ENCODE measurements around the gene NAA80. TPM values are rescaled to one million over a fixed set of nuclear protein-coding genes. Genes with fewer than 3 reads are reported as not detected.
A peak's percentile ranks its signal among the peaks of the same experiment; 100 is the strongest.
"Not testable (repeated sequence)": the region's sequence is repeated elsewhere in the genome, so short reads cannot be mapped to it uniquely, and the experiment has no call there.

Gene NAA80
- total RNA-seq, 2 donors from 2014 or later, result 5.8 to 7.2 TPM

DNA sequence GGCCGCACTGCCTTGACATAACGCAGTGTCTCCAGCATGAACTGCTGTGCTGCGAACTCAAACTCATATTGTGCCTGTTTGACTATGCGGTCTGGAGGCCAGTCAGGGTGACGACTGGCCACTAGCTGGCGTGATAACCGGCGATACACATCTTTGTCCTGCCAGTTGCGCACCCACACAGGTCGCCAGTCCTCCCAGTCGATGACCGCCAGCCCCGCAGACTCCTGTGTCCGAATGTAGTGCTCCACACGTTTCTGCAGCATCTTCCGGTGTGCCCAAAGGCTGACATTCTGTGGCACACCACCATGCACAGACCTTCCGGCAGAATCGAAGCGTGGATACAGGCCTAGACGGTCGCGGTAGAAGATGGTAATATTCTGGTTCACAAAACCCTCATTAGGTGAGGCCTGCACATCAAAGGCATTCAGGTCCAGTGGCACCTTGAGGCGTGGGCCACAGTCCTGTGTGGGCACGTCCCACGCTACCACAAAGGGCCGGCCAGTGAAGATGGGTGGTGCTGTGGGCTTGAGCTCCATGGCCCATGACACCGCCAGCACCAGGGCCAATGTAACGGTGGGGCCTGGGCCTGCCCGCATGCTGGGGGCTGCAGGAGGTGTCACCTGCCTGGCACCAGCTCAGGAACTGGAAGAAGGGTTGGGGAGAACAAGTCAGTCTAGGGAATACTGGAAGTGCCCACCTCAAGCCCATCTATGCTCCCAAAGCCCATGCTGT is 20.9 kb upstream of the NAA80 start:
- ATAC-seq (no peak), DNase-seq (no peak)
- intact Hi-C loops (cut with DNase I), result loop anchor here in 1 of 2 donors (10.0 kb wide), 1 partner anchor 85 kb away; the partner anchor contains the start of gene GNAI2

DNA sequence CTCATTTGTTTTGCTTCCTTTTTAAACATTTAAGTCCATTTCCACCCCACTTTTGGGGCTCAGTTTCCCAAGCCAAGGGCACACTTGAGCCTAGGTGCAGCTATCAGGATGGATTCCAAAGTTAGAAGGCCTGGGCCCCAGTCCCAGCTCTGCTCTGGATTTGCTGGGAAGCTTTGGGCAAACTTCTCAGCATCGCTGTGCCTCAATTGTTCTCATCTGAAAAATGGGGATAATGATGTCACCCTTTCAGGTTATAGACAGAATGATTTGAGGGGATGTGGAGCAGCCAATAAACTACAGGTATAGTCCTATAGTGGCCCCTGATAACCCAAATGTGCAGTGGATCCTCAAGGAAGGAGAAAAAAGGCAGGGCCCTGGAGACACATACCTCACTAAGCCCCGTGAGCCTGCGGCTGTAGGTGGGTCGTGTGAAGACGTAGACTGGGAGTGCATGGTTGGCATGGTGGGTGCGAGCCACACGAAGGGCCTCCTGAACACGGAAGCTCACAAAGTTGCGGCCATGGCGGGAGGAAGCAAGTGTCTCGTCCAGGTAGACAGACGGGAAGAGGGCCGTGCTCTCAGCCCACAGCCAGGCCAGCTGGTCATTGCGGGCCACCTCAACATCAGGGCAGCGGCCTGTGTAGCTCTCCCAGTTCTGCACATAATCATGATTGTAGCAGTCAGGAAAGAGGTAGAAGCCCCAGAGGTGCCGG is 20.1 kb upstream of the NAA80 start:
- ATAC-seq (no peak), DNase-seq (peak; percentile 23)
- intact Hi-C loops (cut with DNase I), result no loop called here

DNA sequence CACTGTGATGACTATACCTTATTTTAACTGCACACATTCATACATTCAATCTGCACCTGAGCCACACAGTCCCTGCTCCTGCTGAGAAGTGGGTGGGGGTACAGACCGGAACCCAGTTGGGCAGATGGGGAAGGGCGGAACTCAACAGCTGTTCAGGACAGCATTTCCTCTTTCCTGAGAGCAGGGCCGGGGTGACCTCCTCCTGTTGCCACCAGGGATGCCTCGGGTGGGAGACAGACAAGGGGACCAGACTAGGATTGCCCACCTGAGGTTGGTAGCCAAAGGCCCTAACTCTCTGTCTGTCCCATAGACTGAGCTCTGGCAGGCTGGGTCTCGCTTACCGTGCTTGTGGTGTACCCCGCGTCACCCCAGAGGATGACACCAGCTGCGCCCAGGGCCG is 19.4 kb upstream of the NAA80 start:
- DNase-seq (no peak), ATAC-seq (no peak)
- intact Hi-C loops (cut with DNase I), result no loop called here

DNA sequence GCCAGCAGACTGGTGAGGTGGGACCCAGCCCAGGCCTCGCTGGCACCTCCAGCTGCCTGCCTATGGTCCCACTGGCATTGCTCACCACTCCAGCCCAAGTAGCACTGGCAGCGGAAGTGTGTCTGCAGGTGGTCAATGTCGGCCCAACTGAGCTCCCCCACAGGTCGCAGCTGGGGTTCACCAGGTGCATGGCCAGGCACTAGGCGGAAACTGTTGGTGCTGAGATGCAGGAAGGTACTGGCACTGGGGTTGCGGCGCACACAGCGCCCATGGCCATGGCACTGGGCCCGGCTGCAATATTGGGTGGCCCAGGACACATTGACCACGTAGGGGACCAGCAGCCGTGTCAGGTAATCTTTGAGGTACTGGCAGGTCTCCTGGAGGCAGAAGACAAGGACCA is 19.0 kb upstream of the NAA80 start:
- DNase-seq, result no peak
- intact Hi-C loops (cut with DNase I), result no loop called here
- no peak for ATAC-seq

DNA sequence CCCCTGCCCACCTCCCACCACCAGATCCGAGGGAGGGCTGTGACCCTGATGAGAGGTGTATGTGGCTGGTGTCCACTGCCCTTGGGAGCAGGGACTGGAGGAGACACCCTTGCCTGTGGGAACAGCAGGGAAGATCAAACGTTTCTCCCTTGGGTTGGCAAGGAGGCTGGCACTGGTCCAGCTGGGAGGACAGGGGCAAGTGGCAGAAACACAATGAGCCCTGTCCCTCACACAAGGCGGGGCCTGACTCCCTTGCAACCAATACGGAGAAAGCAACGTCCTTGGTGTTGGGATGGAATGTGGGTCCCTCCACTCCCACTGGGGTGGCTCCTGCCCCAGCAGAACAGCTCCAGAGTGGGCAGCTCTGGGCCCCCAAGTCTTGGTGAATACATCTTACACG is 18.1 kb upstream of the NAA80 start:
- no peak for DNase-seq
- no peak for ATAC-seq
- intact Hi-C loops (cut with DNase I), result no loop called here

DNA sequence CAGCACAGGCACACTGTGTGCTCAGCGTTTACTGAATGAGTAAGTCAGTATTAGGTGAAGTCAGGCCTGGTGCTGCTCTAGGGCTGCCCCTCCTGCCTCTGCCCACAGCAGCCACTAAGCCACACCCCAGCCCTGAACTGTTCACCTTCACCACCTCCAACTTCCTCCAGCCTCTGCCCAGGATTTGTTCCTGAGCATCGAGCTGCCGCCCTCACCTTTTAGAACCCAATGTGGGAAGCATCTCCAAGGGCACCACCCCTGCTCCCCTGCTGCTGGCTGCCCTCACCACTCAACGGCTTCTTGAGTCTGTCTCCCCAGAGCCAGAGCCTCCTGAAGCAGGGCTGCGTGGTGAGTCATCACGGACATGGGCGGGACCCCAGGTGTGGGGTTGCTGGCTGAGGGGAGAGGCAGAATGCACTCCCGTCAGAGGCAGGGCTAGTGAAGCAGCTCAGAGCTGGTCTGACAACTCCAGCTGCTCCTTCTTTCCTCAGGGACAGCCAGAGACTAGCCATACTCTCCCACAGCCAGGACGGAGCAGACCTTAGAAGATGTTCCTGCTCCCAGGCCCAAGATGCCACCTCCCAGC is 17.5 kb upstream of the NAA80 start:
- DNase-seq (peak; percentile 66), ATAC-seq (peak in 1 of 2 donors; percentile 54)
- intact Hi-C loops (cut with DNase I), result no loop called here

DNA sequence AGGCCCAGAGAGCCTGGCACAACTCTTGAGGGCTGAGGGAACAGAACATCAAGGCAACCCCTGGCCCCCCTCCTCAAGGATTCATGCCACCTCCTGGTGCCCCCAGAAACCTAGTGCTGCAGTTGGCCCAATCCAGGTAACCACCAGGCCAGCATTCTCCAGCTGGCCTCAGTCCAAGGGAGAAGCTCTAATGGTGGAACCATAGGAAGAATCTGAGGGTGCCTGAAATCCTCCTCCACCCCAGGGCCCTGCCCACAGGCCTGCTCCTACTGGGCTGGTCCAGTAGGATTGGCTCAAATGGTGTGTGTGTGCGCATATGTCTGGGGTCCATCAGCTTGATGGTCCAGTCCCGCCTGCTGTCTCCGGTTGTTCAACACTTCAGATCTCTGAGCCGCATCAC is 15.6 kb upstream of the NAA80 start:
- ATAC-seq (no peak), DNase-seq (no peak)
- intact Hi-C loops (cut with DNase I), result no loop called here

DNA sequence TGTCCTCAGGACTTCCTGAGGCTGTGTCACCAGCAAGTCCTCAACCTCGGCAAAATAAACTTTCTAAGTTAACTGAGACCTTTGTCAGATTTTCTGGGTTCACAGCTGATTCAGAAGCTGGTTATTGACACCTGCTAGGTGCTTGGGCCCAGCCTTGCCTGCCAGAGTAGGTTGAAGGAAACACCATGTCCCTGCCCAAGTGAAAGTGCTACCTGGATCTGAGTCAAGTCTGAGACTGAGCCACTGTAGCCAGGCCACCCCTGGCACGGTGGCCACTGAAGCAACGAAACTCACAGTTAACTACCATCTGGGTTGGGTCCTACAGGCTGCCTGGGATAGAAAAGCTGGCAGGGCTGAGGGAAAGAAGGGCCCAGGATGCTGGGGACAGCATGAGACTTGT is 15.1 kb upstream of the NAA80 start:
- DNase-seq (no peak), ATAC-seq (no peak)
- intact Hi-C loops (cut with DNase I), result no loop called here

DNA sequence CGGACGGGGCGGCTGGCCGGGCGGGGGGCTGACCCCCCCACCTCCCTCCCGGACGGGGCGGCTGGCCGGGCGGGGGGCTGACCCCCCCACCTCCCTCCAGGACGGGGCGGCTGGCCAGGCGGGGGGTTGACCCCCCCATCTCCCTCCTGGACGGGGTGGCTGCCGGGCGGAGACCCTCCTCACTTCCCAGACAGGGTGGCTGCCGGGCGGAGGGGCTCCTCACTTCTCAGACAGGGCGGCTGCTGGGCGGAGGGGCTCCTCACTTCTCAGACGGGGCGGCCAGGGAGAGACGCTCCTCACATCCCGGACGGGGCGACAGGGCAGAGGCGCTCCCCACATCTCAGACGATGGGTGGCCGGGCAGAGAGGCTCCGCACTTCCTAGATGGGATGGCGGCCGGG is 12.8 kb upstream of the NAA80 start:
- not testable (repeated sequence) for ATAC-seq, DNase-seq

DNA sequence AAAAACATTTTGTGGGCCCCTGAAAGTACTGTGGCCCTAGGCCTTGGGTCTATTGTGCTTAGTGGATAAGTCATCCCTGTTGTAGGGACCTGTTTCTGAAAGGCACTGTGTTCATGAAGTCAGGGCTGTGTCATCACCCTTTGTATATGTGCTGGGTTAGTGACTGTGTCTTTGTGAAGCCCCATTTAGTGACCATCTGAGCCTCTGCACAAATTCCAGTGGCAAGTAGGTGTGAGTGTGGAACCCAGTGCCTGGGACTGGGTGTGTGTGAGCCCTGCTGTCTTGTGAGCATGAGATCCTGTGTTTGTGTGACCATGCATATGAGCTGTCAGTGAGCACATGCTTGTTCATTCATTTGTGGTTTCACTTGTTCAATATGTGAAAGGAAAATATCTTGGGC is 5.4 kb upstream of the NAA80 start:
- DNase-seq (no peak), ATAC-seq (no peak)
- intact Hi-C loops (cut with DNase I), result no loop called here

More for the DNA sequence above, 12.8 kb upstream of the NAA80 start:
- intact Hi-C loops (cut with DNase I), result not testable (repeated sequence)

DNA sequence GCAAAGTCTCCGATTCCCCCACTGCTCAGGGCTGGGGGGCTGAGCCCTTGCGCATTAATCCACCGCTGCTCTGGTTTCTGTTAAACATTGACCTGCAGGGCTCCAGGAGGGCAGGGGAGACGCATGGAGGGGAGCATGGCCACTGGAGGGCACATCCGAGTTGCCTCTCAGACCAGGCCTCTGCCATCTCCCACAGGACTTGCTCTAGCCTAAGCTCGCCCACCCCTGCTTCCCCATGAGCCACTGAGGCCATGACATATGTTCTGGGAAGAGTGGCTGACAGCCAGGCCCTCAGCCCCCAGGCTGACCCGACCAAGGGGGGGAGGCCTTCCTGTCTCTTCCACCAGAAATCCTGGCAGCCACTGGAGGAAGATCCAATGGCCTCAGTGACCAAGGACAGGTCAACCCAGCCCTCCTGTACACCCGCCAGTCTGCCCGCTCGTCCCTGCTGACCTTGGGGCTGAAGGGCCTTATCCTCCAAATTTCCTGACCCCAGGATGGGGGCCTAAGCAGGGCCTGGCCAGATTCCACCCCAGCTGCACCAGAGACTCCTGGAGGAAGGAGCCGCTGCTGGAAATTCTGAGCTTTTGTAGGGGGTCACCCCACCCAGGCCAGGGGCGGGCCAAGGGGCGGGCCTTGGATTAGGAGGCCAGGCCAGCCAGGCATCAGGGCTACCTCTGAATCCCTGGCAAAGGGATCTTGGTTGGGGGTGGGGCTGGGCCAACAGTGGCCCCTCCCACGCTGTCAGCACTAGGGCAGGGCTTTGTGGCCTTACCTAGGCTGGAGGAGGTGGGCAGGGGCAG is 4.0 kb upstream of the NAA80 start, which contains the start of gene HYAL1:
Gene HYAL1 (minus strand): TSS at position 562 of the 803 bp plus-strand sequence. CDS start 618 bp downstream, outside the sequence.
- intact Hi-C loops (cut with DNase I), result no loop called here
- ATAC-seq (peak; percentile 4 to 26), DNase-seq (peak; percentile 88)

DNA sequence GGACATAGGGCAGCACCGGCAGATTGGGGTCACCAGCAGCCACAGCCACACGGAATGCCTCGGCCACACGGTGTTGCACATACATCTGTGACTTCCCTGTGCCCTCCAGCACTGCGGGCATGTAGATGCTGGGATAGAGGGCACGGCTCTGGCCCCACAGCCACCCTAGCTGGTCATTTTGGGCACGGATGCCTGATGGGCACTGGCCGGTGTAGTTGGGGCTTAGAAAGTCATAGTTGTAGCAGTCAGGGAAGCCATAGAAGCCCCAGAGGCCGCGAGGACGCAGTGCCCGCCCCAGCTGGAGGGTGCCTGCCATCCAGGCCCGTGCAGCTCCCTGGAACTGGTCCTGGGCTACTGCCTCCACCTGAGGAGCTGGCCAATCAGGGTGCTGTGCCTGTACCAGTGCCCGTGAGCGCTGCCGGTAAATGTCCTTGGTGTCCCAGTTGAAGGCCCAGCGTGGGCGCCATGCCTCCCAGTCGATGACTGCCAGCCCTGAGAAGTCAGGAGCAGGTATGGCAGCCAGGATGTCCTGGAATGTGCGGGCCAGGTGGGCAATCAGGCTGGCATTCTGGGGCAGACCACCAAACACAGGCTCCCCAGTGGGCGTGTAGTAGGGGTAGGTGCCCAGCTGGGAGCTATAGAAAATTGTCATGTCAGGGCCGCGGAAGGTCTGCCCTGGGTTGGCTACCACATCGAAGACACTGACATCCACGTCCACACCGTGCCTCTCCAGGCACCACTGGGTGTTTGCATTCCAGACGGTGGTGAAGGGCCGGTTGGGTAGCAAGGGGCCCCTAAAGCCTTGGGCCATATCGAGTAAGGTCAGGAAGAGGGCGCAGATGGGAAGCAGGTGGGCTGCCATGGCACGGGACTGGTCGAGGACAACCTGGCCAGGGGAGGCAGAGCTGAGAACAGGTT is 3.1 kb upstream of the NAA80 start:
- intact Hi-C loops (cut with DNase I), result no loop called here
- no peak for ATAC-seq
- DNase-seq, result no peak

DNA sequence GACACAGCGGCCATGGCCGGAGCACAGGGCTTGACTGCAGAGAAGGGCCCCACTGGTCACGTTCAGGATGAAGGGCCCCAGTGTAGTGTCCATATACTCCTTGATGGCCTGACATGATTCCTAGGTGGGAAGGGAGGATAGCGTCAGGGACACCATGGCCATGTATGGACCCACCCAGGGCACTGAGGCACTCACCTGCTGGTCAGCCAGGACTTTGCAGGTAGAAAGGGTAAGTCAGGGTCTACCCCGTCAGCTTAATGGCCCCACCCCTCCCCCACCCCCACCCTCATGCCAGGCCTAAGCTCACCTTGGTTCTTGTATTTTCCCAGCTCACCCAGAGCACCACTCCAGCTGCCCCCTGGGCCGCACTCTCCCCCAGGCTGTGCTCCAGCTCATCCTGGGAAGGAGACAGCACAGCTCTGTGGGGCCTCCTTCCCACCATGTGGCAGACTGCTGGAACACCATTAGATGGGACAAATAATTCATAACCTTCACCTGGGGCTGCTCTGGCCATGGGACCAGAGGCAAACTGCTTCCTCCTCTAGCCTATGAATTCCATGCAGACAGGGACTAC is 1.6 kb upstream of the NAA80 start:
- intact Hi-C loops (cut with DNase I), result no loop called here
- no peak for ATAC-seq
- no peak for DNase-seq

DNA sequence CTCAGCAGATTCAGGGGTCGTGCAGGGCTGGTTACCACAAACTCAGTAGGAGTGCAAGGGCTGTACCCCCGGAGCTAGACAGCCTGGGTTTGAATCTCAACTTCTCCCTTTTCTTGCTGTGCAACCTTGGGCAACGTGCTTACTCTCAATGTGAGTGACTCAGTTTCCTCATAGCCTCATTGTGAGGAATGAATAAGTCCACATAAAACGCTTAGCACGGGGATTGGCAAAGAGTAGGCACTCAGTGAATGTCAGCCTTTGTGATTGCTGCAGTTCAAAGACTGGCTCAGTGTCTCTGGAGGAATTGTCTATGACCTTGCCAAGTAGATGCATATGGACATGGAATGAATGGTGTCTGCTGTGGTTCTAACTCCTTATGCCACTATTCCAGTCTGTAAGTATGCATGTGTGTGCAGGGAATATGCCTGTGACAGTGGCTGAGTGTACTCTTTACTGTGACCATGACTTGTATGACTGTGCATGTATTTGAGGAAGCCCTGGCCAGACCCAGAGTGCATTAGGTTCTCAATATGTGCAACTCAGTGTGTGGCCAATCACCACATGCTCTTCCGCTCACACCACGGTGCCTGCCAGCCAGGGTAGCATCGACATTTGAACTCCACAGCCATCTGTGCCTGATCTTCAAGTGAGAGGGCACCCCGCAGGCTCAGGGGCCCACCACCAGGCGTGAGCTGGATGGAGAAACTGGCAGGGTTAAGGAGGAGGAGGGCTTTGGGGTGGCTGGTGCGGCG is 900 bp upstream of the NAA80 start:
- intact Hi-C loops (cut with DNase I), result no loop called here
- DNase-seq (no peak), ATAC-seq (peak in 1 of 2 donors; percentile 2)

DNA sequence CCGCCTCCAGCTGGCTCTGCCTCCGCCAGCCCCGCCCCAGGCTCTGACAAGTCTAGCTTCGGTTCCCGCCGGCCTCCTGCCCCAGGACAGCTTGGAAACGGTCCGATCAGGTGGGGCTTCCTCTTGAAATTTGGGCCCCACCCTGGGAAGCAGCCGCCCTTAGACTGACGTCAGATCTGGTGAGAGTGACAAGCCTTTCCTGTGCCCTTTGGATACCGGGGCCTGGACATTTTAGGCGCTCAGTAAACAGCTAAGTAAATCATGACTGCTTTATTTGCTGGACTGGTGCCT is 378 bp upstream of the NAA80 start:
- ATAC-seq (no peak), DNase-seq (no peak)
- intact Hi-C loops (cut with DNase I), result no loop called here

DNA sequence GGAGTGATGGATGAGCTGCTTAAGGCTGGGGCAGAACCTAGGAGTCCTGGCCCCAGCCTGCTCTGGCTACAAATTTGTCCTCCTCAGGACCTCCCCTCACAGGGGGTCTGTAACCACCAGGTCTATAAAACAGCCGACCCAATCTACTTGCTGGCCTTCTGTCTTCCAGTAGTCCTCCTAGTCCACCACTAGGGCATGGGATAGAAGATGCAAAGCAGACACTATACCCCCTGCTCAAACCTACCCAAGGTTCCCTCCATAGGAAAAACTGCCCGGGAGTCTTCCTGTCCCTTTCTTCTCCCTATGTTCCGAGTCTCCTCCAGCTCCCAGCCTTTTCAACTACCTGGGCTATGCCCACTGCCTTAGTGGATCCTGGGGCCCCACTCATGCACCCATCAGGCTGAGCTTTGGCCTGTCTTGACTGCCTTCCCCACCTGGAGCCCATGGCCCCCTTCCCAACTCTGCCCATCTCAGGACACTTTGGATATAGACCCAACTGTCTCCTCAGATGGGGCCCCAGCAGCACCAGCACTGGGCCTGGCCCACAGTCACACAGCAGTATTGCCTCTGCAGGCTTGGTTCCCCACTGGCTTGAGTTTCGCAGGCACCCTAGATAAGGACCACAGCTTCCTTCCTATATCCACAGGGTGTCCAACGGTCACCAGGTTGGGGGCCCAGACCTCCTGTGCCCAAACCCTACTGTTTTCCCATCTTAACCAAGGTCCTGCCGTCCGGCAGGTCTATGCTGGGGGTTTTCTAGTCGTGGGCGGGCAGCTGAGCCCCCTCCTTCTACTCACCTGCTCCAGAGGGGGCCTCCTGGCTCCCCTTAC is 1.1 kb downstream of the NAA80 start:
- intact Hi-C loops (cut with DNase I), result no loop called here
- no peak for DNase-seq
- ATAC-seq, result no peak

DNA sequence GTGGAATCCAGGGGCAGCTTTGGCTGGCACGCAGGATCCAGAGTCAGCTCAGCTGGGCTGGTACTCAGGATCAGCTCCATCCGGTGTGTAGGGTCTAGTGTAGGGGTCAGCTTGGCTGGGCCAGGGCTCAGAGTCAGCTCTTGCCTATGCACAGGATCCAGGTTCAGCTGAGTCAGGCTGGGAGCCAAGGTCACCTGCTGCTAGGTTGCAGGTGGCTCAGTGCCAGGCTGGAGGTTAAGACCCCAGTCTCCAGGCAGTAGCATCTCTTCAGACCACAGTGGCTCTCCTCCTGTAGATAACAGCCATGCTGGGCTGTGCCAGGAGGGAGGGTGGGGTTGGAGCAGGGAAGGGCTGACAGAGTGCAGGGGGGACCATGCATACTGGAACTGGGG is 1.8 kb downstream of the NAA80 start:
- intact Hi-C loops (cut with DNase I), result no loop called here
- no peak for DNase-seq
- ATAC-seq, result no peak
